CD4-positive, alpha-beta memory T cell (primary cell): ENCODE data around the gene TOP2A. TPM values are rescaled to one million over a fixed set of nuclear protein-coding genes. Genes with fewer than 3 reads are reported as not detected.

Experiments
- CTCF ChIA-PET: fragments of 350-600 bp; sonication (Branson Sonifier 250); formaldehyde crosslinking; loops from one replicate; lab custom pipeline; 2021; ENCODE audit warnings: inconsistent platforms; ENCODE audit not compliant: partially characterized antibody; lab: Charles Lee
- POLR2A ChIA-PET: fragments of 350-600 bp; sonication (Branson Sonifier 250); formaldehyde crosslinking; loops from one replicate; lab custom pipeline; 2021; ENCODE audit not compliant: partially characterized antibody; lab: Charles Lee
- DNase-seq, 5 donors: peaks; one replicate each; pipeline versions ENCODE4 v3.0.0 to v3.0.0-alpha.2; 2020 to 2022; ENCODE audit warnings: mixed read lengths in 1 of 5
- H3K27ac ChIP-seq: one replicate; pipeline ENCODE4 v1.7.0; 2013; ENCODE audit warnings: low read depth, low read length
- H3K27me3 ChIP-seq: 2 replicates; pipeline ENCODE4 v1.7.0; 2013; ENCODE audit warnings: mild to moderate bottlenecking, low read length, moderate library complexity; ENCODE audit not compliant: insufficient read depth
- H3K36me3 ChIP-seq: 2 replicates; pipeline ENCODE4 v1.7.0; 2013; ENCODE audit warnings: mild to moderate bottlenecking, low read length, moderate library complexity; ENCODE audit not compliant: insufficient read depth
- H3K4me1 ChIP-seq: 2 replicates; pipeline ENCODE4 v1.7.0; 2013; ENCODE audit warnings: mild to moderate bottlenecking, low read length, moderate library complexity; ENCODE audit not compliant: insufficient read depth
- H3K4me3 ChIP-seq, 2 donors: one replicate each; pipeline ENCODE4 v1.7.0; 2013; ENCODE audit warnings: low read length in 2 of 2, mild to moderate bottlenecking in 1 of 2
- H3K9me3 ChIP-seq, 2 donors: one replicate each; pipeline ENCODE4 v1.7.0; 2013; ENCODE audit warnings: low read length in 2 of 2, control low read depth in 1 of 2; ENCODE audit not compliant: control insufficient read depth in 1 of 2
- H3K27ac Mint-ChIP-seq, 7 donors: one replicate each; pipeline ENCODE4 v1.8.0; 2020 to 2021; ENCODE audit warnings: mixed read lengths in 7 of 7, mild to moderate bottlenecking in 6 of 7, inconsistent platforms in 3 of 7, moderate library complexity in 3 of 7
- H3K27me3 Mint-ChIP-seq, 2 donors: one replicate each; pipeline ENCODE4 v1.8.0; 2020 to 2021; ENCODE audit warnings: mixed read lengths in 2 of 2
- H3K36me3 Mint-ChIP-seq, 2 donors: one replicate each; pipeline ENCODE4 v1.8.0; 2020 to 2021; ENCODE audit warnings: mixed read lengths in 2 of 2, inconsistent platforms in 1 of 2, mild to moderate bottlenecking in 1 of 2
- H3K4me1 Mint-ChIP-seq, 4 donors: one replicate each; pipeline ENCODE4 v1.8.0; 2020 to 2021; ENCODE audit warnings: mixed read lengths in 4 of 4, mild to moderate bottlenecking in 1 of 4
- H3K4me3 Mint-ChIP-seq, 8 donors: one replicate each; pipeline ENCODE4 v1.8.0; 2020 to 2021; ENCODE audit warnings: mixed read lengths in 8 of 8, mild to moderate bottlenecking in 7 of 8, moderate library complexity in 6 of 8, inconsistent platforms in 3 of 8
- H3K9me3 Mint-ChIP-seq, 8 donors: one replicate each; pipeline ENCODE4 v1.8.0; 2020 to 2021; ENCODE audit warnings: mixed read lengths in 8 of 8, mild to moderate bottlenecking in 5 of 8, inconsistent platforms in 3 of 8, moderate library complexity in 1 of 8
- intact Hi-C: fragments of 100-400 bp; cut with micrococcal nuclease; formaldehyde crosslinking; loops from one replicate; pipeline ENCODE4 v1.15.1; 2023
- polyA plus RNA-seq, 2 donors: library from polyadenylated mRNA; unstranded; fragments of 300-500 nt; fragmentation: Illumina TruSeq; gene quantifications; one replicate each; pipeline ENCODE4 v1.2.3, GENCODE V29; 2021
- total RNA-seq, 2 experiments: library from RNA; stranded (reverse); gene quantifications; one replicate each; pipeline ENCODE4 v1.2.3, GENCODE V29; 2021

TOP2A gene
- total and polyA plus RNA-seq, 4 experiments from 2014 or later: 0.10 to 1.1 (median 0.30) TPM

GRCh38 chr17:40347319-40348135 lies 70.2 kb downstream of the TOP2A start:
- no peaks in the 10 kb centered on the region for H3K9me3 ChIP-seq
- no peak overlapping the region for H3K4me3 ChIP-seq
- intact Hi-C loops: no loop called here
- H3K36me3 Mint-ChIP-seq: peaks cover 9 to 40% of the 10 kb centered on the region in 2 donors
- no peak for DNase-seq
- peak overlapping the region in 7 of 8 donors; percentile 31 to 73 (median 54) for H3K4me3 Mint-ChIP-seq
- no peaks in the 10 kb centered on the region for H3K27me3 ChIP-seq
- CTCF ChIA-PET: interaction anchor here (0.7 to 2.7 kb wide), 4 partner anchors 29 to 48 kb away, joined by 3 to 12 read pairs (median 8); no protein-coding TSS in a partner anchor
- POLR2A ChIA-PET: interaction anchor here (29.0 kb wide), 1 partner anchor 33 kb away, joined by 1054 read pairs; the partner anchor contains the start of gene RARA
- H3K27ac Mint-ChIP-seq: peak overlapping the region; percentile 79 to 95 (median 92)
- H3K4me1 ChIP-seq: peaks cover 60% of the 10 kb centered on the region
- peak overlapping the region; percentile 66 for H3K27ac ChIP-seq
- peaks cover 31 to 83% (median 54%) of the 10 kb centered on the region in 4 donors for H3K4me1 Mint-ChIP-seq
- H3K27me3 Mint-ChIP-seq: no peaks in the 10 kb centered on the region
- H3K9me3 Mint-ChIP-seq: no peaks in the 10 kb centered on the region
- H3K36me3 ChIP-seq: peaks cover 37% of the 10 kb centered on the region

- H3K27ac Mint-ChIP-seq: peak overlapping the region; percentile 69 to 95 (median 94)
- ChIA-PET CTCF (interaction anchor here (1.0 to 2.7 kb wide), 4 partner anchors 13 to 40 kb away, joined by 3 to 12 read pairs (median 5); no protein-coding TSS in a partner anchor), POLR2A (interaction anchor here (29.0 kb wide), 1 partner anchor 32 kb away, joined by 1054 read pairs; the partner anchor contains the start of gene RARA)
- peaks cover 4 to 32% of the 10 kb centered on the region in 2 donors for H3K36me3 Mint-ChIP-seq
- peak in 1 of 5 donors; percentile 64 for DNase-seq
- H3K4me3 Mint-ChIP-seq: peak overlapping the region in 7 of 8 donors; percentile 10 to 73 (median 52)
- Histone ChIP-seq H3K4me3 (no peak overlapping the region), H3K27ac (peak overlapping the region; percentile 66), H3K27me3 (no peaks in the 10 kb centered on the region), H3K36me3 (peaks cover 31% of the 10 kb centered on the region), H3K9me3 (no peaks in the 10 kb centered on the region), H3K4me1 (peaks cover 65% of the 10 kb centered on the region)
- H3K27me3 Mint-ChIP-seq: no peaks in the 10 kb centered on the region
- peaks cover 28 to 79% (median 50%) of the 10 kb centered on the region in 4 donors for H3K4me1 Mint-ChIP-seq
- no peaks in the 10 kb centered on the region for H3K9me3 Mint-ChIP-seq
- intact Hi-C loops: no loop called here
Measured at GRCh38 chr17:40346765-40347158, 70.9 kb downstream of the TOP2A start.

- Histone ChIP-seq H3K36me3 (peaks cover 28% of the 10 kb centered on the region), H3K27me3 (no peaks in the 10 kb centered on the region), H3K27ac (peak overlapping the region; percentile 66), H3K4me1 (peaks cover 65% of the 10 kb centered on the region), H3K4me3 (no peak overlapping the region), H3K9me3 (no peaks in the 10 kb centered on the region)
- H3K4me3 Mint-ChIP-seq: peak overlapping the region; percentile 42 to 92 (median 62)
- H3K9me3 Mint-ChIP-seq: no peaks in the 10 kb centered on the region
- POLR2A ChIA-PET: interaction anchor here (0.9 to 29.0 kb wide), 4 partner anchors 9 to 195 kb away, joined by 3 to 1054 read pairs (median 8); partner anchors contain the start of gene RARA
- CTCF ChIA-PET: interaction anchor here (0.7 to 3.9 kb wide), 12 partner anchors 8 to 127 kb away, joined by 3 to 21 read pairs (median 5); partner anchors contain the start of gene WIPF2
- peak overlapping the region; percentile 89 to 95 (median 94) for H3K27ac Mint-ChIP-seq
- peaks cover 28 to 81% (median 52%) of the 10 kb centered on the region in 4 donors for H3K4me1 Mint-ChIP-seq
- intact Hi-C loops: loop anchor here (2.0 kb wide), 1 partner anchor 13 kb away; no protein-coding TSS in a partner anchor
- DNase-seq: no peak
- no peaks in the 10 kb centered on the region for H3K27me3 Mint-ChIP-seq
- H3K36me3 Mint-ChIP-seq: peaks cover 4 to 29% of the 10 kb centered on the region in 2 donors
Measured at GRCh38 chr17:40345994-40346764, 71.5 kb downstream of the TOP2A start.

- peak in 4 of 5 donors; percentile 29 to 68 (median 38) for DNase-seq
- peak overlapping the region; percentile 89 to 95 (median 94) for H3K27ac Mint-ChIP-seq
- Histone ChIP-seq H3K27me3 (no peaks in the 10 kb centered on the region), H3K36me3 (peaks cover 23% of the 10 kb centered on the region), H3K4me1 (peaks cover 73% of the 10 kb centered on the region), H3K27ac (peak overlapping the region; percentile 66), H3K4me3 (peak overlapping the region; percentile 27 to 28), H3K9me3 (no peaks in the 10 kb centered on the region)
- peak overlapping the region; percentile 65 to 92 (median 76) for H3K4me3 Mint-ChIP-seq
- intact Hi-C loops: loop anchor here (2.0 kb wide), 1 partner anchor 13 kb away; no protein-coding TSS in a partner anchor
- H3K27me3 Mint-ChIP-seq: no peaks in the 10 kb centered on the region
- peaks cover 7 to 36% of the 10 kb centered on the region in 2 donors for H3K36me3 Mint-ChIP-seq
- no peaks in the 10 kb centered on the region for H3K9me3 Mint-ChIP-seq
- H3K4me1 Mint-ChIP-seq: peaks cover 35 to 89% (median 59%) of the 10 kb centered on the region in 4 donors
- CTCF ChIA-PET: interaction anchor here (0.9 to 3.9 kb wide), 14 partner anchors 9 to 215 kb away, joined by 3 to 21 read pairs (median 5); partner anchors contain the start of gene WIPF2
- POLR2A ChIA-PET: interaction anchor here (0.9 to 29.0 kb wide), 4 partner anchors 10 to 195 kb away, joined by 3 to 1054 read pairs (median 8); partner anchors contain the start of gene RARA
Measured at GRCh38 chr17:40345161-40345993, 72.3 kb downstream of the TOP2A start.

- Histone ChIP-seq H3K36me3 (peaks cover 23% of the 10 kb centered on the region), H3K4me1 (peaks cover 80% of the 10 kb centered on the region), H3K27me3 (no peaks in the 10 kb centered on the region), H3K27ac (peak overlapping the region; percentile 66), H3K9me3 (no peaks in the 10 kb centered on the region), H3K4me3 (peak overlapping the region; percentile 27 to 28)
- intact Hi-C loops: loop anchor here (2.0 kb wide), 1 partner anchor 14 kb away; no protein-coding TSS in a partner anchor
- H3K4me1 Mint-ChIP-seq: peaks cover 40 to 90% (median 63%) of the 10 kb centered on the region in 4 donors
- POLR2A ChIA-PET: interaction anchor here (2.0 to 29.0 kb wide), 2 partner anchors 10 to 30 kb away, joined by 12 to 1054 read pairs; partner anchors contain the start of gene RARA
- H3K9me3 Mint-ChIP-seq: no peaks in the 10 kb centered on the region
- peaks cover 10 to 34% of the 10 kb centered on the region in 2 donors for H3K36me3 Mint-ChIP-seq
- no peaks in the 10 kb centered on the region for H3K27me3 Mint-ChIP-seq
- CTCF ChIA-PET: interaction anchor here (0.6 to 3.9 kb wide), 12 partner anchors 10 to 215 kb away, joined by 3 to 21 read pairs (median 5); no protein-coding TSS in a partner anchor
- H3K4me3 Mint-ChIP-seq: peak overlapping the region; percentile 65 to 92 (median 76)
- H3K27ac Mint-ChIP-seq: peak overlapping the region; percentile 88 to 95 (median 92)
- peak in 1 of 5 donors; percentile 67 for DNase-seq
Measured at GRCh38 chr17:40344421-40345160, 73.1 kb downstream of the TOP2A start.
